ENCODE measurements around the gene PIGK.

Gene PIGK

DNA sequence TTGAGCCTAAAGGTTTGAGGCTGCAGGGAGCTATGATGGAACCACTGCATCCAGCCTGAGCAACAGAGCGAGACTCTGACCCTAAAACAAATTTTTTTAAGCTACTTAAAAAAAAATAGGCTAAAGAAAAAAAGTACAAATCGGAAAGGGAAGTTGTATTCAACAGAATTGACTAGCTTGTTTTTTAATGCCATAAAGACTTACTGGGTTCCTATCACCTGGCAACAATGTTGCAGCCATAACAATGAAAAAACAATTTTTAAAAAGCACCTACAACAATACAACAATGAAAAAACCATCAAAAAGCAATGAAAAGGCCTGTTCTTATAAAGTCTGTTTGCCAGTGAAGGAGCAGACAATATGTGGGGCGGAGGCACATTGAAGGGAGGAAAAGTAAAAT lies 20.1 kb upstream of the PIGK start:
- Histone ChIP-seq H3K27ac (no peak overlapping the region), H3K4me3 (no peak overlapping the region)
- no peak for DNase-seq (ENCODE audit: low spot score)
- no peak for TF ChIP-seq CTCF (IDR thresholded peaks at IDR 0.05)

GRCh38 chr1:77238462-77238861 lies 19.2 kb upstream of the PIGK start:
- TF ChIP-seq CTCF (IDR thresholded peaks at IDR 0.05) = no peak
- Histone ChIP-seq H3K27ac (no peak overlapping the region), H3K4me3 (no peak overlapping the region)
- DNase-seq (ENCODE audit: low spot score) = no peak

- TF ChIP-seq CTCF (IDR thresholded peaks at IDR 0.05) = no peak
- Histone ChIP-seq H3K4me3 (no peak overlapping the region), H3K27ac (no peak overlapping the region)
- no peak for DNase-seq (ENCODE audit: low spot score)
Observed at GRCh38 chr1:77234943-77235342, 15.7 kb upstream of the PIGK start.

- Histone ChIP-seq H3K4me3 (no peak overlapping the region), H3K27ac (no peak overlapping the region)
- TF ChIP-seq CTCF (IDR thresholded peaks at IDR 0.05) = no peak
- DNase-seq (ENCODE audit: low spot score) = no peak
Observed at GRCh38 chr1:77234096-77234495, 14.9 kb upstream of the PIGK start.

DNA sequence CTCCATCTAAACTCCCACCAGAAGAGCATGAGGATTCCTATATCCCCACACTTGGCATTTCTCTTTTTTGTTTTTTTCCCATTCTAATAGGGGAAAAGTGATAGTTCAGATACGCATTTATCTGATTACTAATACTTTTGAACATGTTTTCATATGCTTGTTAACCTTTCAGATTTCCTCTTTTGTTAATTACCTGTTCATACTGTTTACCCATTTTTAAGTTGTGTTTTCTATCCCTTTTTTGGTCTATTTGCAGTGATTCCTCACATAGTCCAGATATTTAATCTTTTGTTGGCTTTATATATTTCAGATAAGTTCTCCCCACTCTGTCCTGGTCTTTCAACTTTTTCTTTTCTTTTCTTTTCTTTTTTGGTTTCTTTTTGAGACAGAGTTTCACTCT lies 13.6 kb upstream of the PIGK start:
- Histone ChIP-seq H3K27ac (no peak overlapping the region), H3K4me3 (no peak overlapping the region)
- no peak for DNase-seq (ENCODE audit: low spot score)
- TF ChIP-seq CTCF (IDR thresholded peaks at IDR 0.05) = no peak

DNA sequence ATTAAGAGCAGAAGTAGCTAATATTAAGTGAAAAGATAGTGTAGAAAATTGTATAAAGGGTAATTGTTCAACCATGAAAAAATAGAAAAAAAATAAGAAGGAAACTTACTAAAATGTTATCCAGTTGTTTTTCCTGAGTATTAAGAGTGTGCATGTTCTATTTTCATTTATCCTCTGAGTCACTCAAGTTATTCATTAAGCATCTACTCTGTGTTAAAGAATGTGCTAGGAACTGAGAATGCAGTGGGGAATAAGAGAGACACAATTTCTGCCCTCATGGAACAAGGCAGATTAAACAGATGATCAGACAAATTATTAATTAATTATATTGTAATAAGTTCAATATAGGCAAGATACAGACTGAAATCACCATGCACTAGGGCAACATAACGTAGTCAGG lies 10.8 kb upstream of the PIGK start:
- no peak for TF ChIP-seq CTCF (IDR thresholded peaks at IDR 0.05)
- DNase-seq (ENCODE audit: low spot score) = no peak
- no peak overlapping the region for H3K27ac ChIP-seq
- H3K4me3 ChIP-seq = no peak overlapping the region

- no peak for DNase-seq (ENCODE audit: low spot score)
Observed at GRCh38 chr1:77228836-77229235, 9.6 kb upstream of the PIGK start.

More at GRCh38 chr1:77228836-77229235, 9.6 kb upstream of the PIGK start:
- Histone ChIP-seq H3K4me3 (no peak overlapping the region), H3K27ac (no peak overlapping the region)
- no peak for TF ChIP-seq CTCF (IDR thresholded peaks at IDR 0.05)

All from coronary artery (tissue), 2 donors.